Liver (tissue), 9 donors: ENCODE data around the gene ELAC2. TPM values are rescaled to one million over a fixed set of nuclear protein-coding genes. Genes with fewer than 3 reads are reported as not detected.

Experiments
- DNase-seq: peaks from one replicate; pipeline ENCODE4 v3.0.0-alpha.2; 2017; ENCODE audit warnings: low spot score
- H3K27ac ChIP-seq, 2 donors: one replicate each; pipeline ENCODE4 v1.7.0; 2013; ENCODE audit warnings: inconsistent platforms in 2 of 2, low read length in 2 of 2, control low read depth in 1 of 2, low read depth in 1 of 2, mild to moderate bottlenecking in 1 of 2
- H3K27me3 ChIP-seq, 4 donors: one replicate each; pipeline versions ENCODE4 v1.6.1 to v1.7.0; 2013; ENCODE audit warnings: low read length in 3 of 4, inconsistent platforms in 1 of 4, mild to moderate bottlenecking in 1 of 4, moderate library complexity in 1 of 4; ENCODE audit not compliant: control insufficient read depth in 4 of 4, insufficient read depth in 4 of 4
- H3K36me3 ChIP-seq, 4 donors: one replicate each; pipeline versions ENCODE4 v1.6.1 to v1.7.0; 2013; ENCODE audit warnings: low read length in 3 of 4, mild to moderate bottlenecking in 3 of 4, low read depth in 1 of 4, moderate library complexity in 1 of 4; ENCODE audit not compliant: control insufficient read depth in 4 of 4, insufficient read depth in 3 of 4
- H3K4me1 ChIP-seq, 4 donors: one replicate each; pipeline versions ENCODE4 v1.6.1 to v1.7.0; 2013; ENCODE audit warnings: low read length in 3 of 4, mild to moderate bottlenecking in 3 of 4, moderate library complexity in 1 of 4; ENCODE audit not compliant: control insufficient read depth in 4 of 4, insufficient read depth in 4 of 4
- H3K4me3 ChIP-seq, 3 donors: one replicate each; pipeline versions ENCODE4 v1.6.1 to v1.7.0; 2013; ENCODE audit warnings: low read length in 3 of 3, control low read depth in 1 of 3, low read depth in 1 of 3, mild to moderate bottlenecking in 1 of 3
- H3K9ac ChIP-seq, 2 donors: one replicate each; pipeline ENCODE4 v1.7.0; 2013; ENCODE audit warnings: low read length in 2 of 2, mild to moderate bottlenecking in 2 of 2, moderate library complexity in 2 of 2, control low read depth in 1 of 2, low read depth in 1 of 2
- H3K9me3 ChIP-seq, 4 donors: one replicate each; pipeline versions ENCODE4 v1.6.1 to v1.7.0; 2013; ENCODE audit warnings: low read length in 3 of 4; ENCODE audit not compliant: control insufficient read depth in 4 of 4
- EGR1 ChIP-seq, 2 donors: IDR thresholded peaks; 2 replicates each; pipeline ENCODE4 v1.6.1; 2016 to 2018; ENCODE audit warnings: antibody characterized with exemption in 2 of 2, low read depth in 2 of 2
- FOXA2 ChIP-seq: IDR thresholded peaks from 2 replicates; pipeline ENCODE4 v1.6.1; 2016; ENCODE audit warnings: antibody characterized with exemption
- GABPA ChIP-seq, 2 donors: IDR thresholded peaks in 1 of 2; conservative IDR thresholded peaks in 1 of 2; 2 replicates each; pipeline ENCODE4 v1.6.1; 2016; ENCODE audit warnings: antibody characterized with exemption in 2 of 2, mild to moderate bottlenecking in 1 of 2, moderate library complexity in 1 of 2
- HNF4A ChIP-seq, 2 donors: conservative IDR thresholded peaks; 2 replicates each; pipeline ENCODE4 v1.6.1; 2016; ENCODE audit warnings: antibody characterized with exemption in 2 of 2, mild to moderate bottlenecking in 2 of 2
- HNF4G ChIP-seq: IDR thresholded peaks from 2 replicates; pipeline ENCODE4 v1.6.1; 2016; ENCODE audit warnings: antibody characterized with exemption
- JUND ChIP-seq, 2 donors: IDR thresholded peaks; 2 replicates each; pipeline ENCODE4 v1.6.1; 2016; ENCODE audit warnings: antibody characterized with exemption in 2 of 2
- MAX ChIP-seq: IDR thresholded peaks from 2 replicates; pipeline ENCODE4 v1.6.1; 2016; ENCODE audit warnings: antibody characterized with exemption
- NR2F2 ChIP-seq: IDR thresholded peaks from 2 replicates; pipeline ENCODE4 v1.6.1; 2016; ENCODE audit warnings: antibody characterized with exemption
- RAD21 ChIP-seq, 2 donors: IDR thresholded peaks; 2 replicates each; pipeline ENCODE4 v1.6.1; 2016; ENCODE audit warnings: antibody characterized with exemption in 2 of 2, mild to moderate bottlenecking in 2 of 2
- RXRA ChIP-seq, 2 donors: IDR thresholded peaks; 2 replicates each; pipeline ENCODE4 v1.6.1; 2017 to 2018; ENCODE audit warnings: antibody characterized with exemption in 2 of 2, mild to moderate bottlenecking in 1 of 2
- SP1 ChIP-seq: IDR thresholded peaks from 2 replicates; pipeline ENCODE4 v1.6.1; 2018; ENCODE audit warnings: antibody characterized with exemption, mild to moderate bottlenecking
- TAF1 ChIP-seq: conservative IDR thresholded peaks from 2 replicates; pipeline ENCODE4 v1.6.1; 2016; ENCODE audit warnings: antibody characterized with exemption, mild to moderate bottlenecking
- YY1 ChIP-seq: IDR thresholded peaks from 2 replicates; pipeline ENCODE4 v1.6.1; 2016; ENCODE audit warnings: antibody characterized with exemption, mild to moderate bottlenecking
- whole genome bisulfite sequencing: extraction: QIAGEN DNeasy Blood & Tissue Kit; methylation state at CpG from one replicate; pipeline ENCODE4 v1.1.7; 2013; 5-methylcytosine and 5-hydroxymethylcytosine counted together
- polyA plus RNA-seq, 2 donors: library from polyadenylated mRNA; stranded (reverse) in 1 of 2; unstranded in 1 of 2; fragments of 200-250 nt in 1 of 2; fragments of >200 nt in 1 of 2; fragmentation: Nextera tagmentation in 1 of 2; extraction: Ambion mirVana in 1 of 2; gene quantifications; one replicate each; pipeline versions ENCODE4 v1.2.1 to v1.2.3, GENCODE V29; 2013 to 2015
- total RNA-seq, 2 donors: library from RNA; depleted of rRNA; stranded (reverse); fragments of >200 nt; gene quantifications; one replicate each; pipeline ENCODE4 v1.2.3, GENCODE V29; 2014
- TF ChIP-seq, protein P1 (sequence below): fragments of 150-350 bp; IDR thresholded peaks from 2 replicates; pipeline ENCODE4 v1.5.1; 2017; ENCODE audit warnings: improper control_type of control experiment, low read depth, low read length; ENCODE audit not compliant: missing input control
- TF ChIP-seq, protein P2 (sequence below): IDR thresholded peaks from 2 replicates; pipeline ENCODE4 v1.6.1; 2016; ENCODE audit warnings: antibody characterized with exemption
- TF ChIP-seq, protein P3 (sequence below): IDR thresholded peaks from 2 replicates; pipeline ENCODE4 v1.6.1; 2016; ENCODE audit warnings: antibody characterized with exemption
- TF ChIP-seq, protein P4 (sequence below): IDR thresholded peaks from 2 replicates; pipeline ENCODE4 v1.6.1; 2016; ENCODE audit warnings: antibody characterized with exemption, mild to moderate bottlenecking
- donor health status: healthy.
- donor health status: healthy.
- donor health status: healthy.
- donor health status: healthy.
- donor health status: healthy.

The ELAC2 gene
- total and polyA plus RNA-seq, 4 donors = 26.5 to 54.1 (median 36.2) TPM

DNA sequence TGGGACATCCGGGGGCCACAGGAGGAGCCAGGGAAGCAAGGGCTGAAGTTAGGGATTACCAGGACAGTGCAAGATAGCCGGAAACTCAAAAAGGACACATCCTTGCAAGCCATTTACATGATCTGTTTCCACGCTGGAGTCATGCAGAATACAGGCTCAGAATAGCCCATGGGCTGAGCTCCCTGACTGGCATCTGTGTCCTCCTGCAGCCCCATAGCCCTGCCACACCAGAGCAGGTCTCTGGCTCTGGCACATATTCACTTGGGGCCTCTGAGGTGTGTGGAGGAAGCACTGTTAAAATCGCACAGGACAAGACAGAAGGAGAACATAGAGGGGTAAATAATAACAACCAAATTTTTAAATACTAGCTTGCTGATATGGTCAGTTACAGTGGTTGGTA, 65.8 kb downstream of the ELAC2 start:
- no peak for TF ChIP-seq HNF4G
- TF ChIP-seq, protein P1, sequence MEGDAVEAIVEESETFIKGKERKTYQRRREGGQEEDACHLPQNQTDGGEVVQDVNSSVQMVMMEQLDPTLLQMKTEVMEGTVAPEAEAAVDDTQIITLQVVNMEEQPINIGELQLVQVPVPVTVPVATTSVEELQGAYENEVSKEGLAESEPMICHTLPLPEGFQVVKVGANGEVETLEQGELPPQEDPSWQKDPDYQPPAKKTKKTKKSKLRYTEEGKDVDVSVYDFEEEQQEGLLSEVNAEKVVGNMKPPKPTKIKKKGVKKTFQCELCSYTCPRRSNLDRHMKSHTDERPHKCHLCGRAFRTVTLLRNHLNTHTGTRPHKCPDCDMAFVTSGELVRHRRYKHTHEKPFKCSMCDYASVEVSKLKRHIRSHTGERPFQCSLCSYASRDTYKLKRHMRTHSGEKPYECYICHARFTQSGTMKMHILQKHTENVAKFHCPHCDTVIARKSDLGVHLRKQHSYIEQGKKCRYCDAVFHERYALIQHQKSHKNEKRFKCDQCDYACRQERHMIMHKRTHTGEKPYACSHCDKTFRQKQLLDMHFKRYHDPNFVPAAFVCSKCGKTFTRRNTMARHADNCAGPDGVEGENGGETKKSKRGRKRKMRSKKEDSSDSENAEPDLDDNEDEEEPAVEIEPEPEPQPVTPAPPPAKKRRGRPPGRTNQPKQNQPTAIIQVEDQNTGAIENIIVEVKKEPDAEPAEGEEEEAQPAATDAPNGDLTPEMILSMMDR = no peak
- TF ChIP-seq, protein P2, sequence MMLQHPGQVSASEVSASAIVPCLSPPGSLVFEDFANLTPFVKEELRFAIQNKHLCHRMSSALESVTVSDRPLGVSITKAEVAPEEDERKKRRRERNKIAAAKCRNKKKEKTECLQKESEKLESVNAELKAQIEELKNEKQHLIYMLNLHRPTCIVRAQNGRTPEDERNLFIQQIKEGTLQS = no peak
- no peak for TF ChIP-seq MAX
- no peak for TF ChIP-seq YY1
- no peak for TF ChIP-seq RAD21 (IDR thresholded peaks at IDR 0.05)
- no peak for TF ChIP-seq FOXA2
- TF ChIP-seq JUND (IDR thresholded peaks at IDR 0.05) = no peak
- TF ChIP-seq, protein P3, sequence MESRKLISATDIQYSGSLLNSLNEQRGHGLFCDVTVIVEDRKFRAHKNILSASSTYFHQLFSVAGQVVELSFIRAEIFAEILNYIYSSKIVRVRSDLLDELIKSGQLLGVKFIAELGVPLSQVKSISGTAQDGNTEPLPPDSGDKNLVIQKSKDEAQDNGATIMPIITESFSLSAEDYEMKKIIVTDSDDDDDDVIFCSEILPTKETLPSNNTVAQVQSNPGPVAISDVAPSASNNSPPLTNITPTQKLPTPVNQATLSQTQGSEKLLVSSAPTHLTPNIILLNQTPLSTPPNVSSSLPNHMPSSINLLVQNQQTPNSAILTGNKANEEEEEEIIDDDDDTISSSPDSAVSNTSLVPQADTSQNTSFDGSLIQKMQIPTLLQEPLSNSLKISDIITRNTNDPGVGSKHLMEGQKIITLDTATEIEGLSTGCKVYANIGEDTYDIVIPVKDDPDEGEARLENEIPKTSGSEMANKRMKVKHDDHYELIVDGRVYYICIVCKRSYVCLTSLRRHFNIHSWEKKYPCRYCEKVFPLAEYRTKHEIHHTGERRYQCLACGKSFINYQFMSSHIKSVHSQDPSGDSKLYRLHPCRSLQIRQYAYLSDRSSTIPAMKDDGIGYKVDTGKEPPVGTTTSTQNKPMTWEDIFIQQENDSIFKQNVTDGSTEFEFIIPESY = no peak
- TF ChIP-seq NR2F2 = no peak
- no peak for TF ChIP-seq EGR1 (IDR thresholded peaks at IDR 0.05; ENCODE audit: low read depth in 2 of 2)
- TF ChIP-seq, protein P4, sequence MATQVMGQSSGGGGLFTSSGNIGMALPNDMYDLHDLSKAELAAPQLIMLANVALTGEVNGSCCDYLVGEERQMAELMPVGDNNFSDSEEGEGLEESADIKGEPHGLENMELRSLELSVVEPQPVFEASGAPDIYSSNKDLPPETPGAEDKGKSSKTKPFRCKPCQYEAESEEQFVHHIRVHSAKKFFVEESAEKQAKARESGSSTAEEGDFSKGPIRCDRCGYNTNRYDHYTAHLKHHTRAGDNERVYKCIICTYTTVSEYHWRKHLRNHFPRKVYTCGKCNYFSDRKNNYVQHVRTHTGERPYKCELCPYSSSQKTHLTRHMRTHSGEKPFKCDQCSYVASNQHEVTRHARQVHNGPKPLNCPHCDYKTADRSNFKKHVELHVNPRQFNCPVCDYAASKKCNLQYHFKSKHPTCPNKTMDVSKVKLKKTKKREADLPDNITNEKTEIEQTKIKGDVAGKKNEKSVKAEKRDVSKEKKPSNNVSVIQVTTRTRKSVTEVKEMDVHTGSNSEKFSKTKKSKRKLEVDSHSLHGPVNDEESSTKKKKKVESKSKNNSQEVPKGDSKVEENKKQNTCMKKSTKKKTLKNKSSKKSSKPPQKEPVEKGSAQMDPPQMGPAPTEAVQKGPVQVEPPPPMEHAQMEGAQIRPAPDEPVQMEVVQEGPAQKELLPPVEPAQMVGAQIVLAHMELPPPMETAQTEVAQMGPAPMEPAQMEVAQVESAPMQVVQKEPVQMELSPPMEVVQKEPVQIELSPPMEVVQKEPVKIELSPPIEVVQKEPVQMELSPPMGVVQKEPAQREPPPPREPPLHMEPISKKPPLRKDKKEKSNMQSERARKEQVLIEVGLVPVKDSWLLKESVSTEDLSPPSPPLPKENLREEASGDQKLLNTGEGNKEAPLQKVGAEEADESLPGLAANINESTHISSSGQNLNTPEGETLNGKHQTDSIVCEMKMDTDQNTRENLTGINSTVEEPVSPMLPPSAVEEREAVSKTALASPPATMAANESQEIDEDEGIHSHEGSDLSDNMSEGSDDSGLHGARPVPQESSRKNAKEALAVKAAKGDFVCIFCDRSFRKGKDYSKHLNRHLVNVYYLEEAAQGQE = no peak
- no peak for TF ChIP-seq SP1
- TF ChIP-seq GABPA (IDR thresholded peaks at IDR 0.05 in 1 of 2, conservative IDR thresholded peaks at IDR 0.05 in 1 of 2) = no peak
- TF ChIP-seq TAF1 = no peak
- TF ChIP-seq HNF4A (conservative IDR thresholded peaks at IDR 0.05) = no peak

GRCh38 chr17:12947047-12947446, 70.8 kb downstream of the ELAC2 start:
- H3K27ac ChIP-seq = no peak overlapping the region
- no peak overlapping the region for H3K4me3 ChIP-seq
- H3K9ac ChIP-seq = no peak overlapping the region
- no peak for DNase-seq
- H3K27me3 ChIP-seq = no peaks in the 10 kb centered on the region
- H3K9me3 ChIP-seq = no peaks in the 10 kb centered on the region
- no peaks in the 10 kb centered on the region for H3K4me1 ChIP-seq
- no peaks in the 10 kb centered on the region for H3K36me3 ChIP-seq
- WGBS = 88% methylated on average over 4 of the region's 4 CpGs
- no peak for TF ChIP-seq RXRA (IDR thresholded peaks at IDR 0.05)
- no peak for TF ChIP-seq MAX
- no peak for TF ChIP-seq HNF4A (conservative IDR thresholded peaks at IDR 0.05)
- TF ChIP-seq JUND (IDR thresholded peaks at IDR 0.05) = no peak
- no peak for TF ChIP-seq RAD21 (IDR thresholded peaks at IDR 0.05)

More for the DNA sequence above, 65.8 kb downstream of the ELAC2 start:
- no peaks in the 10 kb centered on the region for H3K4me1 ChIP-seq
- H3K9ac ChIP-seq = no peak overlapping the region
- no peak overlapping the region for H3K4me3 ChIP-seq
- no peak for DNase-seq
- H3K27me3 ChIP-seq = no peaks in the 10 kb centered on the region
- no peaks in the 10 kb centered on the region for H3K9me3 ChIP-seq
- no peaks in the 10 kb centered on the region for H3K36me3 ChIP-seq
- H3K27ac ChIP-seq = no peak overlapping the region
- WGBS = 90% methylated on average over 4 of the region's 4 CpGs
